PC-3 (cell line): Measurements from ENCODE around the gene MUC6. TPM values are rescaled to one million over a fixed set of nuclear protein-coding genes. Genes with fewer than 3 reads are reported as not detected.

Experiments
- ATAC-seq: fragments of 200-7000 bp; cut with Tn5 transposase; 2 replicates; pipeline ENCODE4 v1.9.1; 2020; ENCODE audit warnings: mild to moderate bottlenecking, moderate library complexity
- BruUV-seq: library from RNA; stranded (reverse); fragments of 400-500 nt; replicated peaks from 2 replicates; lab custom pipeline; 2021; lab: Mats Ljungman, UMichigan
- CTCF ChIA-PET: fragments of 300-600 bp; sonication (Branson Sonifier 250); formaldehyde crosslinking; loops from one replicate; lab custom pipeline; 2022; ENCODE audit warnings: antibody characterized with exemption; lab: Charles Lee
- POLR2A ChIA-PET: fragments of 300-600 bp; sonication (Branson Sonifier 250); formaldehyde crosslinking; loops from one replicate; lab custom pipeline; 2022; ENCODE audit warnings: antibody characterized with exemption; ENCODE audit not compliant: unreplicated experiment; lab: Charles Lee
- DNase-seq: peaks from one replicate; pipeline ENCODE4 v3.0.0-alpha.2; 2015
- H2AFZ ChIP-seq: fragments of 300-600 bp; sonication (generic); 2 replicates; pipeline ENCODE4 v1.6.0; 2016; ENCODE audit warnings: antibody characterized with exemption, low read length
- H3F3A ChIP-seq: fragments of 300-600 bp; sonication (generic); one replicate; pipeline ENCODE4 v1.6.0; 2017; ENCODE audit warnings: antibody characterized with exemption, low read length, control low read depth, mild to moderate bottlenecking; ENCODE audit not compliant: unreplicated experiment
- H3K27ac ChIP-seq: fragments of 300-600 bp; sonication (generic); 2 replicates; pipeline ENCODE4 v1.5.1; 2016; ENCODE audit warnings: mild to moderate bottlenecking, low read length
- H3K27me3 ChIP-seq: fragments of 300-600 bp; sonication (generic); 2 replicates; pipeline ENCODE4 v1.6.1; 2016; ENCODE audit warnings: low read length, mixed read lengths
- H3K36me3 ChIP-seq: fragments of 300-600 bp; sonication (generic); 2 replicates; pipeline ENCODE4 v1.6.1; 2016; ENCODE audit warnings: low read depth, mixed run types, low read length, mixed read lengths
- H3K4me1 ChIP-seq: fragments of 300-600 bp; sonication (generic); 2 replicates; pipeline ENCODE4 v1.5.1; 2016; ENCODE audit warnings: low read length; ENCODE audit not compliant: insufficient read depth
- H3K4me2 ChIP-seq: fragments of 300-600 bp; sonication (generic); 2 replicates; pipeline ENCODE4 v1.6.0; 2016; ENCODE audit warnings: low read length
- H3K4me3 ChIP-seq: fragments of 300-600 bp; sonication (generic); 2 replicates; pipeline ENCODE4 v1.5.1; 2016; ENCODE audit warnings: mild to moderate bottlenecking, low read length, mixed read lengths
- H3K79me2 ChIP-seq: fragments of 300-600 bp; sonication (generic); 2 replicates; pipeline ENCODE4 v1.6.1; 2017; ENCODE audit warnings: low read length, mixed read lengths
- H3K9ac ChIP-seq: fragments of 300-600 bp; sonication (generic); 2 replicates; pipeline ENCODE4 v1.6.0; 2016; ENCODE audit warnings: mild to moderate bottlenecking, low read length
- H3K9me2 ChIP-seq: fragments of 300-600 bp; sonication (generic); replicated peaks from 2 replicates; pipeline ENCODE4 v1.6.1; 2016; ENCODE audit warnings: mixed run types, low read length, mixed read lengths
- H3K9me3 ChIP-seq: fragments of 300-600 bp; sonication (generic); 2 replicates; pipeline ENCODE4 v1.6.1; 2016; ENCODE audit warnings: low read length, mixed read lengths
- H4K20me1 ChIP-seq: fragments of 300-600 bp; sonication (generic); 2 replicates; pipeline ENCODE4 v1.6.1; 2016; ENCODE audit warnings: low read length, mixed read lengths
- EZH2 ChIP-seq: fragments of 300-600 bp; sonication (generic); IDR thresholded peaks from one replicate; pipeline ENCODE4 v1.6.1; 2017; ENCODE audit warnings: antibody characterized with exemption, mild to moderate bottlenecking, low read length; ENCODE audit not compliant: unreplicated experiment
- EZH2phosphoT487 ChIP-seq: fragments of 300-600 bp; sonication (generic); IDR thresholded peaks from 2 replicates; pipeline ENCODE4 v1.6.1; 2018; ENCODE audit warnings: mild to moderate bottlenecking, antibody characterized with exemption, low read length, borderline replicate concordance
- intact Hi-C: fragments of 100-400 bp; cut with micrococcal nuclease; formaldehyde crosslinking; loops from 2 replicates; pipeline ENCODE4 v1.9.0; 2023
- total RNA-seq: library from RNA; depleted of rRNA; stranded (reverse); fragments of >200 nt; gene quantifications from 2 replicates; pipeline ENCODE4 v1.2.3, GENCODE V29; 2014
- TF ChIP-seq, protein P1 (sequence below): fragments of 300-600 bp; sonication (generic); conservative IDR thresholded peaks from 2 replicates; pipeline ENCODE4 v1.5.1; 2017; ENCODE audit warnings: antibody characterized with exemption, low read depth, mild to moderate bottlenecking, low read length

The MUC6 gene
- total RNA-seq, 1 experiment from 2014 or later, result 0.18 TPM

GRCh38 chr11:1008803-1009145, 27.7 kb downstream of the MUC6 start:
- Histone ChIP-seq H3K4me1 (no peaks in the 10 kb centered on the region), H4K20me1 (no peaks in the 10 kb centered on the region), H3K27me3 (no peaks in the 10 kb centered on the region), H3K36me3 (peaks cover 13% of the 10 kb centered on the region), H3K79me2 (no peaks in the 10 kb centered on the region), H3K27ac (no peak overlapping the region), H3F3A (no peaks in the 10 kb centered on the region), H2AFZ (no peak overlapping the region), H3K4me3 (no peak overlapping the region), H3K4me2 (no peak overlapping the region), H3K9me2 (no peaks in the 10 kb centered on the region), H3K9ac (no peak overlapping the region), H3K9me3 (no peaks in the 10 kb centered on the region)
- ChIA-PET POLR2A (no interaction called here), CTCF (no interaction called here)
- no peak for DNase-seq
- TF ChIP-seq EZH2phosphoT487, result no peak
- TF ChIP-seq, protein P1, sequence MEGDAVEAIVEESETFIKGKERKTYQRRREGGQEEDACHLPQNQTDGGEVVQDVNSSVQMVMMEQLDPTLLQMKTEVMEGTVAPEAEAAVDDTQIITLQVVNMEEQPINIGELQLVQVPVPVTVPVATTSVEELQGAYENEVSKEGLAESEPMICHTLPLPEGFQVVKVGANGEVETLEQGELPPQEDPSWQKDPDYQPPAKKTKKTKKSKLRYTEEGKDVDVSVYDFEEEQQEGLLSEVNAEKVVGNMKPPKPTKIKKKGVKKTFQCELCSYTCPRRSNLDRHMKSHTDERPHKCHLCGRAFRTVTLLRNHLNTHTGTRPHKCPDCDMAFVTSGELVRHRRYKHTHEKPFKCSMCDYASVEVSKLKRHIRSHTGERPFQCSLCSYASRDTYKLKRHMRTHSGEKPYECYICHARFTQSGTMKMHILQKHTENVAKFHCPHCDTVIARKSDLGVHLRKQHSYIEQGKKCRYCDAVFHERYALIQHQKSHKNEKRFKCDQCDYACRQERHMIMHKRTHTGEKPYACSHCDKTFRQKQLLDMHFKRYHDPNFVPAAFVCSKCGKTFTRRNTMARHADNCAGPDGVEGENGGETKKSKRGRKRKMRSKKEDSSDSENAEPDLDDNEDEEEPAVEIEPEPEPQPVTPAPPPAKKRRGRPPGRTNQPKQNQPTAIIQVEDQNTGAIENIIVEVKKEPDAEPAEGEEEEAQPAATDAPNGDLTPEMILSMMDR, result no peak
- TF ChIP-seq EZH2, result no peak
- no peak for ATAC-seq
- no TSS peak for BruUV-seq
- intact Hi-C loops, result no loop called here

- DNase-seq (no peak), ATAC-seq (no peak)
- H3K9me3 ChIP-seq, result no peaks in the 10 kb centered on the region
- no peak overlapping the region for H2AFZ ChIP-seq
- H3F3A ChIP-seq, result no peaks in the 10 kb centered on the region
- ChIA-PET POLR2A (no interaction called here), CTCF (no interaction called here)
- no peaks in the 10 kb centered on the region for H3K27me3 ChIP-seq
- no peak overlapping the region for H3K4me2 ChIP-seq
- no peaks in the 10 kb centered on the region for H4K20me1 ChIP-seq
- no TSS peak for BruUV-seq
- H3K9ac ChIP-seq, result no peak overlapping the region
- H3K79me2 ChIP-seq, result no peaks in the 10 kb centered on the region
- intact Hi-C loops, result no loop called here
- H3K4me1 ChIP-seq, result no peaks in the 10 kb centered on the region
- TF ChIP-seq EZH2phosphoT487 (no peak), EZH2 (no peak)
- TF ChIP-seq, protein P1, result no peak
- H3K36me3 ChIP-seq, result peaks cover 17% of the 10 kb centered on the region
- H3K4me3 ChIP-seq, result no peak overlapping the region
- no peaks in the 10 kb centered on the region for H3K9me2 ChIP-seq
- no peak overlapping the region for H3K27ac ChIP-seq
Measured at GRCh38 chr11:1008001-1008802, 28.3 kb downstream of the MUC6 start.

DNA sequence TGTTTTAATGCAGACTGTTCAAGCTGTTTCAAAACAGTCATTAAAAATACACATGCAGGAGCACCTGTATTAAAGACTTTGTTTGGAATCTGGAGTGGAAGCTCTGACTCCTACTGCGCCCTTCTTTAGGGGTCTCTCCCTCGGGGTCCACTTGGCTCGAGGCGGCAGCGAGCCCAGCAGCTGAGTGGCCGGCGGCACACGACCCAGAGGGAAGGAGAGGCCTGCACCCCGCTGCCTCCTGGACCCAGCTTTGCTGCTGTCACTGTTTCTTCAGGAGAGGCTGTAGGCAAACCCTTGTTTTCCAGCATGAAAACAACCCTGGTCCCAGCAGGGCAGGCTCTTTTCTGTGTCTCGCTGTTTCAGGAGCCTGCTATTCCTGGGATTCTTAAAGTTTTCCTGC, 29.2 kb downstream of the MUC6 start:
- DNase-seq, result no peak
- no peaks in the 10 kb centered on the region for H4K20me1 ChIP-seq
- no peak overlapping the region for H3K4me2 ChIP-seq
- H3K4me1 ChIP-seq, result no peaks in the 10 kb centered on the region
- intact Hi-C loops, result no loop called here
- CTCF ChIA-PET, result no interaction called here
- H3K27ac ChIP-seq, result no peak overlapping the region
- no peak overlapping the region for H2AFZ ChIP-seq
- H3K9me2 ChIP-seq, result no peaks in the 10 kb centered on the region
- ATAC-seq, result no peak
- H3K79me2 ChIP-seq, result no peaks in the 10 kb centered on the region
- TF ChIP-seq EZH2phosphoT487, result no peak
- TF ChIP-seq EZH2, result no peak
- TF ChIP-seq, protein P1, result no peak
- BruUV-seq, result no TSS peak
- H3K36me3 ChIP-seq, result peaks cover 17% of the 10 kb centered on the region
- no peaks in the 10 kb centered on the region for H3F3A ChIP-seq
- H3K9me3 ChIP-seq, result no peaks in the 10 kb centered on the region
- H3K27me3 ChIP-seq, result no peaks in the 10 kb centered on the region
- POLR2A ChIA-PET, result no interaction called here
- H3K4me3 ChIP-seq, result no peak overlapping the region
- no peak overlapping the region for H3K9ac ChIP-seq
